Globus pallidus (tissue), 1 donor: ENCODE results near the gene PHKB.
"Not testable (repeated sequence)": the region's sequence is repeated elsewhere in the genome, so short reads cannot be mapped to it uniquely, and the experiment has no call there.

Source experiments
- DNase-seq: peaks from one replicate; pipeline ENCODE4 v3.0.0-alpha.2; 2015; ENCODE audit warnings: low spot score

PHKB gene

DNA sequence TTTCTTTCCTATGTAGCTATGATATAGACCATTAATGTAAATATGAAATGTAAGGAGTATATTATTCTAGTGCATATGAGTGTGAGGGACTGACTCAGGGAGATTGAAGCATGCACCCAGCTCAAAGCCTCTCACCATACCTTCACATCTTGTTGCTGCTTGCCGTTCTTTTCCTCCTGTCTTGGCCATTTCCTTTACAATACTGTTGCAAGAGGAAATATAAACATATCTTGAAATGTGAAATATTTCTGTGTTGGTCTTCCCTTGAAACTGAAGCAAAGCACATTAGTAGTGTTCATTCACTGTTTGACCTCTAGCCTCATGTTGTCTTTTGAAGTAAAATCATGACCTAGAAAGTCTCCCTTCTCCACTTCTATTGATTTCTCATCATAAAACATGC, 46.6 kb downstream of the PHKB start:
- DNase-seq = no peak

DNA sequence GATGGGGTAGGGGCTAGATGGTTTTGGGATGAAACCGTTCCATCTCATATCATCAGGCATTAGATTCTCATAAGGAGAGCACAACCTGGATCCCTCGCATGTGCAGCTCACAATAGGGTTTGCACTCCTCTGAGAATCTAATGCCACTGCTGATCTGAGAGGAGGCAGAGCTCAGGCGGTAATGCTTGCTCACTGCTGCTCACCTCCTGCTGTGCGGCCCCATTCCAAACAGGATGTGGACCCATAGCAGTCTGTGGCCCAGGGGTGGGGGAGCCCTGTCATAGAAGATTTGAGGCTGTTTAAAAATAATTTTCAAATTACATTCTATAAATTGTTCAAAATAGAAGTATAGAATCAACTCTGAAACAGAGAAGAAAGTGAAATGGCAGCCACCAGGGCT, 50.8 kb downstream of the PHKB start:
- DNase-seq = no peak

DNA sequence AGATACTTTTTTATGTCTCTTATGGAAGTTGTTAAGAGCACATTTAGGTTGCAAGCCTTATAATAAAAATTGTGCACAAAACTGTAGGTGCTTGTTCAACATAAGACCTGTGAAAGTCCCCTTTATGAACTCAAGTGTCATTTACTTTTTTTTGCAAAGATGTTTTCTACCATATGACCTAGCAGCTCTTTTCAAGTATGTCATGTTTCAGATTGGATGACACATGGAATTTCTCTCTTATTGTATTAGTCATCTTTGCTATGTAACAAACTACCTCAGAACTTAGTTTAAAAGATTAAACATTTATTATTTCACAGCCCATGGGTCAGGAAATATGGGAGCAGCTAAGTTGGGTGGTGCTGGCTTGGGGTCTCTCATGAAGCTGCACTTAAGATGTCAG, 57.9 kb downstream of the PHKB start:
- DNase-seq = no peak

DNA sequence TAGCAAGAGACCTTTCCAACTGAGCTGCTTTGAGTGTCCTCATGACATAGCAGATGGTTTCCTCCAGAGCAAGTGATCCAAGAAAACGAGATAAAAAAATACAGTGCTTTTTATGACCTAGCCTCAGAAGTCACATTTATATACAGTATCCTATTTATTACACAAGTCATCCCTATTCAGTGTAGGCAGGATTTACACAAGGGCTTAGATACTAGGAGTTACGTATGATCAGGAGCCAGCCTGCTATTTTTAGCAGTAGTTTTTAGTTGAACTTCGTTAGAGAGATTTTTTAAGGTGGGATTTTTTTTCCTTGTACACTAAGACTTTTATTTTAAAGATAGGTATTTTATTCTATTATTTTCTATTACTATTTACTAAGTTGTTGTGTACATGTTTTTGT, 58.4 kb downstream of the PHKB start:
- no peak for DNase-seq

DNA sequence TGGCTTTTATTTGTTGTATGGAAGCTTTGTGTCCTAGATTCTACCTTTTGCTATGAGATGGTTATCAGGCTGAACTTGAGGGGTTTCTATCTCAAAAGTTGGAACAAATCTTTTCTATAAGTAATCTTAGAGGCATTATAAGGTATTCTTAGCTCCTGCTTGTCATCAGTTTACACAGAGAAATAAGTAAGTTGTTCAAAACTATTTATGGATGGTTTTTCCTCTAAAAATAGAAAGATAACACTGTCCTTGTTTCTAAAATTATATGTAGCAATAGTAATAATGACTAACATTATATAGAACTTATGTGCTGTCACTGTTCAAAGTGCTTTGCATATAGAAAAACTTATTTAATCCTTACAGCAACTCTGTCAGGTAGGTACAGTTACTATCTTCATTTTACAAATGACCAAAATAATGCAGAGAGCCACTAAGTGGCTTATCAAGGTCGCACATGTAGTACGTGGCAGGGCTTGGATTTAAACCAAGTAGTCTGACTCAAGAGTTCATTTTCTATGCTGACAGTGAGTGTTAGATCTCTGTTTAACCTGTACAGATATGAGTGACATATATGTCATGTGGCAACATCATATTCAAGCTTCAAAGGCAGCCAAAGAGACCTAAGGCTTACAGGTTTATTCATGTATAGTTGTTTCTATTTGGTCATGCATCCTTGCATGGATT, 59.0 kb downstream of the PHKB start:
- DNase-seq = no peak

DNA sequence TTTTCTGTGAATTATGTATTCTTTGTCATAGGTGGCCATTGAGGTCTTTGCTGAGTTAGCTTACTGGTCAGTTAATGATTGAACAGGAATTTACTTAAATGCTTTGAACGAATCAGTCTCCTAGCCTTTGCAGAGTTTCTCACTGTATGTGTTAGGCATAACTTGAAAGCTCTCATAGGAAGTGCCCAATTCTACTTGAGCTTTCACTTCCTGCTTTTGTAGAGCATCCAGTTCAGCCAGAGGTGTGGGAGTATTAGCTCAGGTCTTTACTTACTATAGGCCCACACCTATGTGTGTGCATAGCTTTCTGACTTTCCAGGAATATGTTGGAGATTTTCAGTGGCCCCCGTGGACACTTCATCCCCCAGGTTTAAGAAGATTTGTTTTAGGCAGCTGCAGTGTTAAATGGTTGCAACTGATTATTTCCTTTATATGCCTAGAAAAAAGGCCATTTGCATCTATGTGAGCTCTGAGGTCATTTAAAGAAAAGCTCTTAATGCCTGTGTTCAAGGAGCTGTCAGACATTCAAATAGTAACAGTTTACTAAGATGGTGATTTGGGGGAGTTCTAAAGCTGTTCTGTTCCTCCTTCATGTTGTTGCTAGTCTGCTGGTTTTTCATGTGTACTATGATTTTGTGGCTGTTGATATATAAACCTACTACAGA, 62.3 kb downstream of the PHKB start:
- peak; percentile 16 for DNase-seq

DNA sequence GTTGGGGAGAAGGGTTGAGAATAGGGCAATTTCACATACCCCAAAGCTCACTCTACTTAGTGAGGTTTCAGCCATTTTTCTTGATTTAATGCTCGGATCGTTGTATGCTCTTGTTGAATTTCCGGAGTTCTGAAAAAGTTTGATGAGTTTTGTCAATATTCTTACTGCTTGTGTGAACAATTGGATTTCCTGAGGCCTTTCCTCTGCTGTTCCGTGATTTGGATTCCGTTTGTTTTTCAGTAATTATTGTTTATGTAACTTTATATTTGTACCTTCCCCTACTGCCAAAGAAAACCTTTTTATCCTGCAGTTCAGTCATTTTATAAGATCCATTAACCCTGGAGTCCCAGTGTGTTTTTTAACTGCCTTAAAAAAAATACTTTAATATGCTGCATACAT, 62.9 kb downstream of the PHKB start:
- no peak for DNase-seq

DNA sequence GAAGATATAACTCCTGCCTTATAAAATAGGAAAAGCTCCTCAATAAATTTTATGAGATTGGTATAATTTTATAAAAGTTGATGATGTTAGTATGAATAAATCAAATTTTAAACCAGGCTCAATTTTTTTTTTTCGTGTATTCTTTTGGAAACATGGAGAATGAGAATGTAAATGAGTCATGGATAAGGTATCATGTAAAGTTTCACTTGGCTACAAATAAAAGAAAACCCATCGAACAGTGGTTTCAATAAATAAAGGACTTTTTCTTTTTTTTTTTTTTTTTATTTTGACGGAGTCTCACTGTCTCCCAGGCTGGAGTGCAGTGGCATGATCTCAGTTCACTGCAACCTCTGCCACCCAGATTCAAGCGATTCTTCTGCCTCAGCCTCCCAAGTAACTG, 67.3 kb downstream of the PHKB start:
- DNase-seq = no peak

DNA sequence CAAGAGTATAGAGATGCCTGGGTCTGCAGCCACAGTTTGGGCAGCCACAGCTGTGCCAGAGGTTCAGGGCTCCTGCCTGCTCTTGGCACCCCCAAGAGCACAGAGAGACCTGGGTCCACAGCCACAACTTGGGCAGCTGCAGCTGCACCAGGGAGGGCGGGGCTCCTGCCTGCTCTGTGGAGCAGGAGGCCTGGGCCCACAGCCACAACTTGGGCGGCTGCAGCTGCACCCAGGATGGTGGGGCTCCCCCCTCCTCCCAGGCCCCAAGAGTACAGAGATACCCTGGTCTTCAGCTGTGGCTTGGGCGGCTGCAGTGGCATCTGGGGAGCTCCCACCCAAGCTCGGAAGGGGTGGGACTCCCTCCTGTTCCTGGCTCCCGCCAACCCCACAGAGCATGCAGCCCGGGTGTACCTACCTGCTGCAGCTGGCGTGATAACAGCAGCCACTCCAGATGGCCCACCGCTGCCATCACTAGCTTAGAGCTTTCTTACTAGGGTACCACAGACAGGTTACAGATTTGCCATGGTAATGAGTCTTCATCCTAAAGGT, 72.7 kb downstream of the PHKB start:
- DNase-seq = no peak

DNA sequence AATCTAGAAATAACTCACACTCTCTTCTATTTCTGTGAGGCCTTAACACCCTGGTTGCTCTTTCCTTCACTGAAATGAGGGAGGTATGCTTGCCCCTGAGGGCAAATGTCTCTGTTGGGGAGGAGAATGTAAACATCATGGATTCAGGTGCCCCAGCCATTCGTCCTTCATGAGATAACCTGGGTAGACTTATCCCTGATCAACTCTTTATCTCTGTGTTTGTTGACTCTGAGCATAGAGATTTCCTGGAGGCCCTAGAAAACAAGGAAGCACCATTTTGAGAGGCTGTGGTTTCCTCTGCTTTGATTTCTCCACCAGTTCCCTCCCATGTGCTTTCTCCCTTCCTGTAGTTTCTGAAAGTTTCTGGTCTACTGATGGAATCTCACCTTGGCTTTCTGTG, 77.3 kb downstream of the PHKB start:
- DNase-seq = no peak

DNA sequence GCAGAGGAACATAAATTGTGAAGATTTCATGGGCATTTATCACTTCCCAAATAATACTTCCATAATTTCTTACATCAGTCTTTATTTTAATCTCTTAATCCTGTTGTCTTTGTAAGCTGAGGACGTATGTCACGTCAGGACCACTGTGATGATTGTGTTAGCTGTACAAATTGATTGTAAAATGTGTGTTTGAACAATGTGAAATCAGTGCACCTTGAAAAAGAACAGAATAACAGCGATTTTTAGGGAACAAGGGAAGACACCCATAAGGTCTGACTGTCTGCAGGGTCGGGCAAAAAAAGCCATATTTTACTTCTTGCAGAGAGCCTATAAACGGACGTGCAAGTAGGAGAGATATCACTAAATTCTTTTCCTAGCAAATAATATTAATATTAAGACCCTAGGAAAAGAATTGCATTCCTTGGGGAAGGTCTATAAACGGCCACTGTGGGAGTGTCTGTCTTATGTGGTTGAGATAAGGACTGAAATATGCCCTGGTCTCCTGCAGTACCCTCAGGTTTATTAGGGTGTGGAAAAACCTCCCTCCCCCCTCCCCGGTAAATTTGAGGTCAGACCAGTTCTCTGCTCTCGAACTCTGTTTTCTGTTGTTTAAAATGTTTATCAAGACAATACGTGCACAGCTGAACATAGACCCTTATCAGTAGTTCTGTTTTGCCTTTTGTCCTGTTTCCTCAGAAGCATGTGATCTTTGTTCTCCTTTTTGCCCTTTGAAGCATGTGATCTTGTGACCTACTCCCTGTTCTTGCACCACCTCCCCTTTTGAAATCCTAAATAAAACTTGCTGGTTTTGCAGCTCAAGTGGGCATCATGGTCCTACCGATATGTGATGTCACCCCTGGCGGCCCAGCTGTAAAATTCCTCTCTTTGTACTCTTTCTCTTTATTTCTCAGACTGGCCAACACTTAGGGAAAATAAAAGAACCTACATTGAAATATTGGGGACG, 78.9 kb downstream of the PHKB start:
- DNase-seq = not testable (repeated sequence)

DNA sequence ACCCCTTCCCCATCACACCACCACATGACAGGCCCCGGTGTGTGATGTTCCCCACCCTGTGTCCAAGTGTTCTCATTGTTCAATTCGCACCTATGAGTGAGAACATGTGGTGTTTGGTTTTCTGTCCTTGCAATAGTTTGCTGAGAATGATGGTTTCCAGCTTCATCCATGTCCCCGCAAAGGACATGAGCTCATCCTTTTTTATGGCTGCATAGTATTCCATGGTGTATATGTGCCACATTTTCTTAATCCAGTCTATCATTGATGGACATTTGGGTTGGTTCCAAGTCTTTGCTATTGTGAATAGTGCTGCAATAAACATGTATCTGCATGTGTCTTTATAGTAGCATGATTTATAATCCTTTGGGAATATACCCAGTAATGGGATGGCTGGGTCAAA, 80.0 kb downstream of the PHKB start:
- not testable (repeated sequence) for DNase-seq

DNA sequence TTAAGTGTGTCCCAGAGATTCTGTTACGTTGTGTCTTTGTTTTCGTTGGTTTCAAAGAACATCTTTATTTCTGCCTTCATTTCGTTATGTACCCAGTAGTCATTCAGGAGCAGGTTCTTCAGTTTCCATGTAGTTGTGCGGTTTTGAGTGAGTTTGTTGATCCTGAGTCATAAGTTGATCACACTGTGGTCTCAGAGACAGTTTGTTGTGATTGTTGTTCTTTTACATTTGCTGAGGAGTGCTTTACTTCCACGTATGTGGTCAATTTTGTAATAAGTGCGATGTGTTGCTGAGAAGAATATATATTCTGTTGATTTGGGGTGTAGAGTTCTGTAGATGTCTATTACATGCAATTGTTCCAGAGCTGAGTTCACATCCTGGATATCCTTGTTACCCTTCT, 83.1 kb downstream of the PHKB start:
- DNase-seq = not testable (repeated sequence)

DNA sequence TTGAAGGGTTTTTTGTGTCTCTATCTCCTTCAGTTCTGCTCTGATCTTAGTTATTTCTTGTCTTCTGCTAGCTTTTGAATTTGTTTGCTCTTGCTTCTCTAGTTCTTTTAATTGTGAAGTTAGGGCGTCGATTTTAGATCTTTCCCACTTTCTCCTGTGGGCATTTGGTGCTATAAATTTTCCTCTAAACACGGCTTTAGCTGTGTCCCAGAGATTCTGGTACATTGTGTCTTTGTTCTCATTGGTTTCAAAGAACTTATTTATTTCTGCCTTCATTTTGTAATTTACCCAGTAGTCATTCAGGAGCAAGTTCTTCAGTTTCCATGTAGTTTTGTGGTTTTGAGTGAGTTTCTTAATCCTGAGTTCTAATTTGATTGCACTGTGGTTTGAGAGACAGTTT, 90.1 kb downstream of the PHKB start:
- not testable (repeated sequence) for DNase-seq

DNA sequence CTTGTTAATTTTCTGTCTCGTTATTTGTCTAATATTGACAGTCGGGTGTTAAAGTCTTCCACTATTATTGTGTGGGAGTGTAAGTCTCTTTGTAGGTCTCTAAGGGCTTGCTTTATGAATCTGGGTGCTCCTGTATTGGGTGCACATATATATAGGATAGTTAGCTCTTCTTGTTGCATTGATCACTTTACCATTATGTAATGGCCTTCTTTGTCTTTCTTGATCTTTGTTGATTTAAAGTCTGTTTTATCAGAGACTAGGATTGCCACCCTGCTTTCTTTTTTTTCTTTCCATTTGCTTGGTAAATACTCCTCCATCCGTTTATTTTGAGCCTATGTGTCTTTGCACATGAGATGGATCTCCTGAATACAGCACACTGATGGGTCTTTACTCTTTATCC, 90.6 kb downstream of the PHKB start:
- DNase-seq = not testable (repeated sequence)

DNA sequence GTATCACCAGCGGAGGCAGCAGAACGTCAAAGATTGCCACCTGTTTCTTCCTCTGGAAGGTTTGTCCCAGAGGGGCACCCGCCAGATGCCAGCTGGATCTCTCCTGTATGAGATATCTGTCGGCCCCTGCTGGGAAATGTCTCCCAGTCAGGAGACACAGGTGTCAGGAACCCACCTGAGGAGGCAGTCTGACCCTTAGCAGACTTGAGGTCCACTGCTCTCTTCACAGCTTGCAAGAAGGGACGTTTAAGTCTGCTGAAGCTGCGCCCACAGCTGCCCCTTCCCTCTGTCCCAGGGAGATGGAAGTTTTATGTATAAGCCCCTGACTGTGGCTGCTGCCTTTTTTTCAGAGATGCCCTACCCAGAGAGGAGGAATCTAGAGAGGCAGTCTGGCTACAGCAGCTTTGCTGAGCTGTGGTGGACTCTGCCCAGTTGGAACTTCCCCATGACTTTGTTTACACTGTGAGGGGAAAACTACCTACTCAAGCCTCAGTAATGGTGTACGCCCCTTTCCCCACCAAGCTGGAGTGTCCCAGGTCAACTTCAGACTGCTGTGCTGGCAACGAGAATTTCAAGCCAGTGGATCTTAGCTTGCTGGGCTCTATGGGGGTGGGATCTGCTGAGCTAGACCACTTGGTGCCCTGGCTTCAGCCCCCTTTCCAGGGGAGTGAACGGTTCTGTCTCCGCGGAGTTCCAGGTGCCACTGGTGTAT, 92.9 kb downstream of the PHKB start:
- no peak for DNase-seq

DNA sequence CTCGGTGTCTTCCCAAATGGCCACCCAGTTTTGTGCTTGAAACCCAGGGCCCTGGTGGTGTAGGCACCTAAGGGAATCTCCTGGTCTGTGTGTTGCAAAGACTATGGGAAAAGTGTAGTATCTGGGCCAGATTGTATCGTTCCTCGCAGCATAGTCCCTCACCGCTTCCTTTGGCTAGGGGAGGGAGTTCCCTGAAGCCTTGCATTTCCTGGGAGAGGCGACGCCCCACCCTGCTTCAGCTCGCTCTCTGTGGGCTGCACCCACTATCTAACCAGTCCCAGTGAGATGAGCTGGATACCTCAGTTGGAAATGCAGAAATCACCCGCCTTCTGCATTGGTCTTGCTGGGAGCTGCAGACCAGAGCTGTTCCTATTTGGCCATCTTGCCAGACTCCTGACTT, 93.5 kb downstream of the PHKB start:
- DNase-seq = not testable (repeated sequence)

DNA sequence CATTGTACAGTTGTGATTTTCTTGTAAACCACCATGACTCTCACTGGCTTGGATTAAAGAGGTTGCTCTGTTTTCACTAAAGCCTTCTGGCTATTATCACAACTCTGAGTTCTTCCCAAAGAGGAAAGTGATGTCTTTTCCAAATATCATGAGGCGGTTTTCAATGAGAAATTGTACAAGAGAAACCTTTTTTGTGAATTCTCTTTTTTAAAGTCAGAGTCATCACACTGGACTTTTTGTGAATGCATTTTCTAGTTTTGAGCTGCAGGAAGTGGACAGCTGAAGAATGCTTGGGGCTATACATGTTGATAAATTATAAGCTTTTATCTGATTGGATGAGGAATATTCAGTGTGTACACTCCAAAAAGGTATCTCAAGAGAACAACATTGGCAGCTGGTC, 100.2 kb downstream of the PHKB start:
- DNase-seq = no peak

DNA sequence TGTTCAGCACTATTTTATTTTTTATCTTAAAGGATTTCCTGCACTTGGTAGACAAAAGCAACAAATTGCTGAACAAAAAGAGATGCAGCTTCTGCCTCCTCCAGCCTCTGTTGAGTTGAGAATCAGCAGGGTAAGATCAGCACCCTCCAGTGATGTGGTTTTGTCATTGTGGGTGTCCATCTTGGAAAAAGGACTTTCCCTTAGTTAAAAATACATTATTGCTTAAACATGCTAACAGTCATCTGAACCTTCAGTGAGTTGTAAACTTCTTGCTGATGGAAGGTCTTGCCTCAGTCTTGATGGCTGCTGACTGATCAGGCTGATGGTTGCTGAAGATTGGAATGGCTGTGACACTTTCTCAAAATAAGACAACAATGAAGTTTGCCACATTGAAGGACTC, 101.2 kb downstream of the PHKB start:
- DNase-seq = no peak

DNA sequence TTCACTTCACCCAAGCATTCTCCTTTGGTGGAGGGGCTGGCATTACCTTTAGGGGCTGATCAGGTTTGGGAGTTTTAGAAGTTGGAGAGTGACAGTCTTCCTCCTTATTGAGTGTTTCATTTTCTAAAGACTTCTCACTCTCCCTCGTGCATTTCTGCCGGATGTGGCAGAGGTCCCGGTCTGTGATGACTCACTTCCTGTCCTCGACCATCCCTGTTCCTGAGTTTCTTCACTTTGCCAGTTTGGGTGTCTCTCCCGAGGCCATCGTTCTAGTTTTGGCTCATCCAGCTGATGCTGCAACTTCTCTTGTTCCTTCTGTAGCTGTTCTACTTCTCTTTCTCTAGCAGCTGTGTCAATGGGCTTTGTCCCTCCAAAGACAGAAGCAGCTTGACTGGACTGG, 104.3 kb downstream of the PHKB start:
- DNase-seq = peak; percentile 26

DNA sequence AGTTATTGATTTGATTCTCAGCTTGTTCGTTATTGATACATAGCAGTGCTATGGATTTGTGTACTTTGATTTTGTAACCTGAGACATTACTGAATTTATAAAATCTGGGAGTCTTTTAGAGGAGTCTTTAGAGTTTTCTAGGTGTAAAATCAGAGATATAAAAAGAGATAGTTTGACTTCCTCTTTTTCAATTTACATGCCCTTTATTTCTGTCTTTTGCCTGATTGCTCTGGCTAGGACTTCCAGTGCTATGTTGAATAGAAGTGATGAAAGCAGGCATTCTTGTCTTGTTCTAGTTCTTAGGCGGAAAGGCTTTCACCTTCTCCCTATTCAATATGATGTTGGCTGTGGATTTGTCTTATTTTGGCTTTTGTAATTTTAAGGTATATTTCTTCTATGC, 106.2 kb downstream of the PHKB start:
- peak; percentile 9 for DNase-seq

DNA sequence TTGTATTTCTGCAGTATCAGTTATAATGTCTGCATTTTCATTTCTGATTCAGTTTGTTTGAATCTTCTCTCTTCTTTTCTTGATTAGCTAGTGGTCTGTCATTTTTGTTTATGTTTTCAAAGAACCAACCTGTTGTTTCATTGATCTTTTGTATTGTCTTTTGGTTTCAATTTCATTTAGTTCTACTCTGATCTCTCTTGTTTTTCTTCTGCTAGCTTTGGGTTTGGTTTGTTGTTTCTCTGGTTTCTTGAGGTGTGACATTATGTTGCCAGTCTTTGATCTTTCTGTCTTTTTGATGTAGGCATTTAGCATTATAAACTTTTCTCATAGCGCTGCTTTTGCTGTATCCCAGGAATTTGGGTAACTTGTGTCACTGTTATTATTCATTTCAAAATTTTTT, 107.2 kb downstream of the PHKB start:
- no peak for DNase-seq
